ENCODE data around the gene NAA20. TPM values are rescaled to one million over a fixed set of nuclear protein-coding genes. Genes with fewer than 3 reads are reported as not detected.

The NAA20 gene
- polyA plus RNA-seq (ENCODE audit: insufficient read length in 4 of 4), result 100 to 1,000 TPM in 2 of 4 donors, 10 to 100 TPM in 2; 76.8 to 105 (median 98.1) TPM

GRCh38 chr20:20017001-20017843, at the start of gene NAA20:
Gene NAA20 (plus strand): TSS chr20:20017362. CDS start chr20:20017397, 35 bp downstream.
- DNase-seq (ENCODE audit: low read depth in 4 of 4, low spot score in 2 of 4), result peak in 3 of 4 donors; percentile 68 to 83 (median 83)

DNA sequence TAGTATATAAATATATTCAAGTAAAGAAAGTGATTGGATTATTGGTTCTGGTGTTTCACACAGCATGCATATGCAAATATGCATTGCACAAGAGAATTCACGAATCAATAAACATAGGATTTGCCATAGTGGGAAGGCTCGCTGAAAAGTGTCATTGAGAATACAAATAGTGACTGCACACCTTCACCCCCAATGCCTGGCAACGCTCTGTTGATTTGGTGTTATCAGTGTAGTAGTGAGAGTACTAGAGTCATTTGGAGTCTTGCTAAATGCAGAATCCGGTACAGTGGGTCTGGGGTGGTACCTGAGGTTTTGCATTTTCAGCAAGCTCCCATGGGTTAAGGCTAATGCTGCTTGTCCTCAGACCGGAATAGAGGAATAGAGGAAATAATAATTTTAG, 49.7 kb upstream of the NAA20 start:
- no peak for DNase-seq (ENCODE audit: low read depth in 4 of 4, low spot score in 2 of 4)

DNA sequence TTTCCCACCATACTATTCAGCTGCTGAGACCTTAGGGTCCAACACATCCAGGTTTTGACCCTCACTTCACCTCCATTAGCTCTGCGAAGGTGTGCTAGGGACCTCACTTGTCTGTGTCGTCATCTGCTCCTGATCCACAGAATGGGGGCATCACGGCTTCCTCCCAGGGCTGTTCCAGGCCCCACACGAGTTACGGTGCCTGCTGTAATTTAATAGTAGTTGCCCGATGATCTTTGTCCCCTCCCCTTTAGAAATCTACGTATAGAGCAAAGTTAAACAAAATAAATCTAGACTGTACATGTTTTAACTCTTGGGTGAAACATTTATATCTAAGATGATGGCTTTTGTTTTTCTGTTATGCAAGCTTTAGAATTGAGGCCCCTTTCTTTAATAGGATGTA, 49.1 kb upstream of the NAA20 start:
- no peak for DNase-seq (ENCODE audit: low read depth in 4 of 4, low spot score in 2 of 4)

- no peak for DNase-seq (ENCODE audit: low read depth in 4 of 4, low spot score in 2 of 4)
These were observed 48.6 kb upstream of the NAA20 start for GRCh38 chr20:19968466-19969073.

GRCh38 chr20:19969106-19969505, 48.1 kb upstream of the NAA20 start:
- no peak for DNase-seq (ENCODE audit: low read depth in 4 of 4, low spot score in 2 of 4)

DNA sequence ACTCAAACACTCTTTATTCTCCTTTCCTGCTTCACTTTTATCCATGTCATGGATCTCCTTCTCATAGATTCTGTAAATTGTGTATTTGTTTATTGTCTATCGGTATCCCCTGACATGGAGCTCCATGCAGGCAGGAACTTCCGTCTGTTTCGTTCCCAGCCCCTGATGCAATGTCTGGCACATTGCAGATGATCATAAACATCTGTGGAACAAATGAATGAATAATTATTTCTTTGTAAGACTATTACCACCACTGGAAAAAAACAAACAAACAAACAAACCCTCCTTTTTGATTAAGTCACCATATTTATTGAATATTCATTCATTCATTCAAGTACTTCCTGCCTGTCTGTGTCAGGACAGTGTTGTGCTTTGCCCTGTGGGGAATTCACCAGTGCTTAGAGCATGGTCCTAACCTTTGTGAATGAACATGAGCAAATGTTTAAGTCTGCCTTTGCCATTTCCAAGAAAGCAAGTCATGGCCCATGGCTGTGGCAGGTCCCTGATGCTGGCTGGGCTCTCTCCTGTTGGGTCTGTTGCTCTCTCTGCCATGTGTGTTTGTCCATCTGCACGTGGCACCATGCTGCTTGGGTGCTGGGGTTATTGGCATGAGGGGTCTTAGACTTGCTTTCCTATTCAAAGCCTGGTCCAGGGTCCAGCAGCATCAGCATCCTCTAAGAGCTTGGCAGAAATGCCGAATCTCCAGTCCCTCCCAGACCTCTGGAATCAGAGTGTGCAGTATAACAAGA, 47.5 kb upstream of the NAA20 start:
- no peak for DNase-seq (ENCODE audit: low read depth in 4 of 4, low spot score in 2 of 4)

DNA sequence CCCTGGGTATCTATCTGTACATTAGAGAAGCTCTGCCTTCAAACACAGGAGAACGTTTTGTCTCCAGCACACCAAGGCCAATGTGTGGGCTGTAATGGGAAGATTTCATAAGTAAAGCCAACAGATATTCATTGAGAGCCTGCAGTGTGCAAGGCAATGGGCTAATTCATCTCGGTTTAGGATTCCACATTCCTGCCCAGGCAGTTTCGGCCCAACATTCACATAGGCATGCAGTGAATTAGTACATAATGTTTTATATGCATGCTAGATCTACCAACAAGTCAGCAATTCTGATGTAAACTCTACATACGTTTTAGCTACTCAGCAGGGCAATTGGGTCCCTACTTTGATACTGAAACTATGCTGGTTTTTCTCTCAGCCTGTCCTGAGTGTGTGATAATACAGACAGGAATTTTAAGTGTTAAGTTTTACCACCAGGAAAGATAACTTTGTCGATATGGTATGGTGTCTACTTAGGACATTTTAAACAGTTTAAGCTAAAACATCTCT, 46.9 kb upstream of the NAA20 start:
- no peak for DNase-seq (ENCODE audit: low read depth in 4 of 4, low spot score in 2 of 4)

DNA sequence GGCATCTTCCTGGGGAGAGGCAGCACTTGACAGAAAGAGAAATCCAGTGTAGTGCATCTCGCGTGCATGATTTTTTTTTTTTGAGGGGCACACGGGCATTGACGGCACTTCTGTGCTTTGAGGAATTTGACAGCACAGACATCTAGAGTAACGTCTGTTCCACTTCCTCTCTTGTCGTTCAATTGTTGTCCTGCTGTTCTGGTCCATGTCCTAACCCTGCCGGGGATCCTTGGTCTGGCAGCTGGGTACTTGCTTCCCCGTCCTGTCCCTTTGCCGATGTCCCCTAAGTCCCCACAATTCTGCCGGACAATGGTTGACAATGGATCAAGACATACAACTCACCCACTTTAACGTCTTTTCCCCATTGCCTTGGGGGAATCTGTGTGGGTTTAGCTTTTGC, 46.0 kb upstream of the NAA20 start:
- DNase-seq (ENCODE audit: low read depth in 4 of 4, low spot score in 2 of 4), result no peak

DNA sequence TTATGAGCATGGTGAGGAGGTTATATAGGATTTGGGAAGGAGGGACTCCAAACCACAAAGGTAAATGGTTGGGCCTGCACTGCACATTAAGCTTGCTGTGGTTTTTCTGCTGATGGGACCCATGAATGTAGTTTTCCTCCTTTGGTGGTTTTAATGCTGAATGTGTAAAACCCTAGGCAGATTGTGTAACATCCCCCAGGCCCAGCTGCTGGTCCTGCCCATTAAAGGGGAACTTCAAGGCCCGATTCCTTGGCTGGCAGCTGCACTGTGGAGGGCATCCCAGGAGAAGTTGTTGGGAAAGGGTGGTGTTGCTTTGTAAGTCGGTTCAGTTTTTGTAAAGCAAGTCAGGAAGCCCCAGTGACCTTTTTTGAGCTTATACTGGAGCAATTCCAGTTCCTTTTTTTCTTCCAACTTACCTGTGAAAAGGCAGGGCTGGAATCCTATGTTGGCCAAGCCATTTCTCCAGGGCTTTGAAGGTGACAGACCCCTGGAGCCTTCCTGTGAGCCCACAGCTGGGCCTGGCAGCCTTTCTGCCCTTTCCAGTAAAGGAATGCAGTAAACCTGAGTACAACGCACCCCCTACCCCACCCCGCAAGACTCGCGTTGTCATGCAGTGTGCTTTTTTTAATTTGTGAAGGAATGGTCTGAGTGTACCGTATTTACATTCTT, 43.1 kb upstream of the NAA20 start:
- DNase-seq (ENCODE audit: low read depth in 4 of 4, low spot score in 2 of 4), result peak in 1 of 4 donors; percentile 23

DNA sequence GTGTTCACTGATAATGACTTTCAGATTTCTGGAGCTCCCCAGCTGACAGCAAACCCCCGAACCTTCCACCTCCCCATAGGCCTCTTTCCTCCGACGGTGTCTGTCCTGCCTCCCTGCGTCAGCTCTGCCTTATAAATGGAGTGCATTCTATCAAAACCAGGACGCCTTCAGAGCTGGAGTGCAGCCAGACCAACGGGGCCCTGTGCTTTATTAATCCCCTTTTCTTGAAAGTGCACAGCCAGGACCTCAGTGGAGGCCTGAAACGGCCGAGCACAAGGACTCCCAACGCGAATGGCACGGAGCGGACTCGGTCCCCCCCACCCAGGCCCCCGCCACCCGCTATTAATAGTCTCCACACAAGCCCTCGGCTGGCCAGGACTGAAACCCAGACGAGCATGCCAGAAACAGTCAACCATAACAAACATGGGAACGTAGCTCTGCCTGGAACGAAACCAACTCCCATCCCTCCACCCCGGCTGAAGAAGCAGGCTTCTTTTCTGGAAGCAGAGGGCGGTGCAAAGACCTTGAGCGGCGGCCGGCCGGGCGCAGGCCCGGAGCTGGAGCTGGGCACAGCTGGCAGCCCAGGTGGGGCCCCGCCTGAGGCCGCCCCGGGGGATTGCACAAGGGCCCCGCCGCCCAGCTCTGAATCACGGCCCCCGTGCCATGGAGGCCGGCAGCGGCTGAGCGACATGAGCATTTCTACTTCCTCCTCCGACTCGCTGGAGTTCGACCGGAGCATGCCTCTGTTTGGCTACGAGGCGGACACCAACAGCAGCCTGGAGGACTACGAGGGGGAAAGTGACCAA, 42.3 kb upstream of the NAA20 start:
- DNase-seq (ENCODE audit: low read depth in 4 of 4, low spot score in 2 of 4), result peak in 1 of 4 donors; percentile 65

GRCh38 chr20:19975436-19975799, 41.7 kb upstream of the NAA20 start:
- DNase-seq (ENCODE audit: low read depth in 4 of 4, low spot score in 2 of 4), result no peak

- no peak for DNase-seq (ENCODE audit: low read depth in 4 of 4, low spot score in 2 of 4)
These were observed 41.3 kb upstream of the NAA20 start for GRCh38 chr20:19975901-19976300.

DNA sequence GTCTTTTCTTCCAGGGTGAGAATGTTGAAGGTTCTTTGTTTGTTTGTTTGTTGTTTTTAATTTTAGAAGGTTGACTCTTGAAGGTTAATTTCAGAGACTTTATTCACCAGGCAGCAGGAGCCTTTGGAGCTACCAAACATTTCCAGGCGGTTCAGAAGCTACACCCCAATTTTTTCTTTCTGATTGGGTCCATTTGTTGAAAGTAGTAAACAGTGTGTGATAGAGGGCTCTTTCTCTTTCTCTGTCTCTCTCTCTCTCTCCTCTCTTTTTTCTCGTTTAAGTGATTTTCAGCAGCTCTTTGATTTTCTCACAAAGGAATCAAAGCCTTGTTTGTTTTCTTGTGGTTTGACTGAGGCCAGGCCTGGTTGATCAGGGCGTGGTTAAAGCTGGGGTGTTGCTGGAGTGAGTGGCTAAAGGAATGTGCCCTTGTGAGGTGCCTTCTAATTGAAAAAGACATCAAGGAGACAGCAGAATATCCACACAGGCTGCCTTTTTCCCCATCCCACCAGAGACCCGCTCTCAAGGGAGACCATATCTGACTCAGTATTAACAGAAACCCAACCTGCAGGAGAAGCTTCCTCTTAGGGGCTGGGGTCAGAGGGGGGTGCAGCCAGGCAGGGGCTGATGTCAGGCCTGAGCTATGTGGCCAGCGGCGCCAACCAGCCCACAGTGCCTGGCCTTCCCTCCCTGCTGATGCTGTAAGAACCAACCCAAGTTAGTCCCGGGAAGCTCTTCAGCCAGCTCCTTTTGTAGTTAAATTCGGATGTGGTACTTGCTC, 40.4 kb upstream of the NAA20 start:
- no peak for DNase-seq (ENCODE audit: low read depth in 4 of 4, low spot score in 2 of 4)

DNA sequence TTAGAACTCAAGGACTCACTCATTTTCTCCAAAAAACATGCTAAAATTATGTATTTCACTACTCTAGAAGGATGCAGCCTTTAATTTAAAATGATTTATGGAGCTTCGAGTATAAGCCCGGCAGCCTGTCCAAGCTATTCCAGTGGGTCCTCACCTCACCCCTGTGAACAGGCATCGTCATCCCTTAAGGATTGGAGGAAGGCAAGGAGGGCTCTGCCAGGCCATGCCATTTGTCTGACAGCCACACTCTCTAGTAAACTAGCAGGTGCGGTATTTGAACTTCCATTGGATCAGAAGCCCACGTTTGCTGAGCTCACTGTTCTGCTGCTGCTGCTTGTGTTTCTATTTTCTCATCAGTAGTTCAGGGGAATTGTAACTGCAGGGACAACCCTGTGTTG, 39.8 kb upstream of the NAA20 start:
- no peak for DNase-seq (ENCODE audit: low read depth in 4 of 4, low spot score in 2 of 4)

- DNase-seq (ENCODE audit: low read depth in 4 of 4, low spot score in 2 of 4), result no peak
These were observed 38.5 kb upstream of the NAA20 start for GRCh38 chr20:19978511-19979210.

- DNase-seq (ENCODE audit: low read depth in 4 of 4, low spot score in 2 of 4), result no peak
These were observed 36.1 kb upstream of the NAA20 start for GRCh38 chr20:19981031-19981451.

DNA sequence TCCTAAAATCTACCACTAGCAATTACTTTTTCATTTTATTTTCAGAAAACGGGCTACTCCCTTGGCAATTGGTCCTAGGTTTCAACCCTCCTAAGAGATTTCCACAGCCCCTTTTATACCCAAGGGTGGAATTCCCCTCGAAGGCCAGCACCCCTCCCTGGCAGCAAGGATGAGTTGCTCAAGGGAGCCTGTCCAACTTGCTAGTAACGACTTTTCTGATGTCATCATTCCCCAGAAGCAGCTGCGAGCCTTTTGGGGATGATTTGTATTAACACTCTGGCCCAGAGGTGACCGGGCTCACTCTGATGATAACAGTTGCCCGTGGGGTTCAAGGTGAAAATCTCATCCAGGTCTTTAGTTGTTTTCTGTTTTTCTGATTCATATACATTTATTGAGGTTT, 30.7 kb upstream of the NAA20 start:
- no peak for DNase-seq (ENCODE audit: low read depth in 4 of 4, low spot score in 2 of 4)

DNA sequence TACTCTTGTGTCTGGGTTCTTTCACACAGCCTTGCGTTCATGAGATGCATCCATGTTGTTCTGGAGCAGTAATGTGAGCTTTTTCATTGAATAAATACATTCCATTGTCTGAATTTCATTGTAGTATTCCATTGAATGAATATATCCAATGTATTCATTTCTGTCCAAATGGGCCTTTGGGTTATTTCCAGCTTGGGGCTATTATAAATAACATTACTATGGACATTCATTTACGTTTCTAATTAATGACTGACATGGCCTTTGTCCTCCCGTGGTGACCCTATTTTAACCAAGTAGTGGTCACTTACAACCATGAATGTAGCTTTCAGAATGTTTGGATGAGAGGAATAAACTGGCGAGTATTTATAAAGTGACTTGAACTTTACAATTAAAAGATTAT, 30.1 kb upstream of the NAA20 start:
- DNase-seq (ENCODE audit: low read depth in 4 of 4, low spot score in 2 of 4), result no peak

Measured in left renal cortex interstitium (tissue), 4 donors.